ENCODE measurements around the gene SMU1.

SMU1 gene

GRCh38 chr9:33076046-33077004 is at the start of gene SMU1:
Gene SMU1 (minus strand): TSS chr9:33076674. CDS start chr9:33076608, 66 bp downstream.
- TF ChIP-seq CTCF (IDR thresholded peaks at IDR 0.05; ENCODE audit: low read length, missing control alignments), result no peak
- peak within 1 kb of the TSS; percentile 88 for H3K4me3 ChIP-seq (replicated peaks; ENCODE audit: low read depth, low read length)
- DNase-seq (ENCODE audit: low read depth), result peak; percentile 98

GRCh38 chr9:33125461-33125860 is 49.0 kb upstream of the SMU1 start:
- no peak overlapping the region for H3K4me3 ChIP-seq (replicated peaks; ENCODE audit: low read depth, low read length)
- no peak for TF ChIP-seq CTCF (IDR thresholded peaks at IDR 0.05; ENCODE audit: low read length, missing control alignments)
- no peak for DNase-seq (ENCODE audit: low read depth)

- no peak for TF ChIP-seq CTCF (IDR thresholded peaks at IDR 0.05; ENCODE audit: low read length, missing control alignments)
- no peak overlapping the region for H3K4me3 ChIP-seq (replicated peaks; ENCODE audit: low read depth, low read length)
- DNase-seq (ENCODE audit: low read depth), result no peak
Observed at GRCh38 chr9:33124751-33125381, 48.4 kb upstream of the SMU1 start.

GRCh38 chr9:33124046-33124445 is 47.6 kb upstream of the SMU1 start:
- H3K4me3 ChIP-seq (replicated peaks; ENCODE audit: low read depth, low read length), result no peak overlapping the region
- DNase-seq (ENCODE audit: low read depth), result no peak
- TF ChIP-seq CTCF (IDR thresholded peaks at IDR 0.05; ENCODE audit: low read length, missing control alignments), result no peak

GRCh38 chr9:33123407-33124031 is 47.0 kb upstream of the SMU1 start:
- H3K4me3 ChIP-seq (replicated peaks; ENCODE audit: low read depth, low read length), result no peak overlapping the region
- no peak for TF ChIP-seq CTCF (IDR thresholded peaks at IDR 0.05; ENCODE audit: low read length, missing control alignments)

GRCh38 chr9:33120620-33121019 is 44.1 kb upstream of the SMU1 start:
- DNase-seq (ENCODE audit: low read depth), result no peak
- H3K4me3 ChIP-seq (replicated peaks; ENCODE audit: low read depth, low read length), result no peak overlapping the region
- TF ChIP-seq CTCF (IDR thresholded peaks at IDR 0.05; ENCODE audit: low read length, missing control alignments), result no peak

More at GRCh38 chr9:33123407-33124031, 47.0 kb upstream of the SMU1 start:
- no peak for DNase-seq (ENCODE audit: low read depth)

All from fibroblast of pulmonary artery (primary cell).